Stimulated activated CD4-positive, alpha-beta T cell treated with anti-CD3 and anti-CD28 coated beads, Interleukin-4, amount 100 ng/mL, for 48 hours (primary cell): ENCODE results near the gene CHMP6.

Experiments
- DNase-seq, 2 donors: peaks; one replicate each; pipeline ENCODE4 v3.0.0-alpha.2; 2020; ENCODE audit warnings: low read depth in 2 of 2

CHMP6 gene

GRCh38 chr17:80992077-80992947 lies 671 bp downstream of the CHMP6 start:
- DNase-seq = no peak

- DNase-seq = no peak
These were observed 1.4 kb downstream of the CHMP6 start for GRCh38 chr17:80992948-80993624.

- no peak for DNase-seq
These were observed 3.5 kb downstream of the CHMP6 start for GRCh38 chr17:80995131-80995530.

- no peak for DNase-seq
These were observed 5.0 kb downstream of the CHMP6 start for GRCh38 chr17:80996422-80997305.

- DNase-seq = no peak
These were observed 5.9 kb downstream of the CHMP6 start for GRCh38 chr17:80997424-80998117.

GRCh38 chr17:80998118-80998747 lies 6.6 kb downstream of the CHMP6 start:
- no peak for DNase-seq

GRCh38 chr17:80998748-80999535 lies 7.3 kb downstream of the CHMP6 start:
- DNase-seq = no peak

- DNase-seq = no peak
These were observed 8.1 kb downstream of the CHMP6 start for GRCh38 chr17:80999536-81000333.

GRCh38 chr17:81000334-81000630 lies 8.6 kb downstream of the CHMP6 start:
- no peak for DNase-seq

GRCh38 chr17:81000631-81001357 lies 9.2 kb downstream of the CHMP6 start:
- no peak for DNase-seq

- DNase-seq = no peak
These were observed 10.4 kb downstream of the CHMP6 start for GRCh38 chr17:81002013-81002384.

GRCh38 chr17:81002409-81003361 lies 11.0 kb downstream of the CHMP6 start:
- no peak for DNase-seq

GRCh38 chr17:81003711-81004475 lies 12.3 kb downstream of the CHMP6 start:
- no peak for DNase-seq

- DNase-seq = no peak
These were observed 15.2 kb downstream of the CHMP6 start for GRCh38 chr17:81006891-81007290.

GRCh38 chr17:81008140-81008539 lies 16.5 kb downstream of the CHMP6 start:
- DNase-seq = no peak

GRCh38 chr17:81009136-81009535 lies 17.5 kb downstream of the CHMP6 start:
- no peak for DNase-seq

- no peak for DNase-seq
These were observed 19.3 kb downstream of the CHMP6 start for GRCh38 chr17:81010935-81011334.
